ENCODE results near the gene CCDC78. TPM values are rescaled to one million over a fixed set of nuclear protein-coding genes. Genes with fewer than 3 reads are reported as not detected.

The CCDC78 gene
- total RNA-seq, 4 donors from 2014 or later = 0.40 to 24.3 (median 0.98) TPM

DNA sequence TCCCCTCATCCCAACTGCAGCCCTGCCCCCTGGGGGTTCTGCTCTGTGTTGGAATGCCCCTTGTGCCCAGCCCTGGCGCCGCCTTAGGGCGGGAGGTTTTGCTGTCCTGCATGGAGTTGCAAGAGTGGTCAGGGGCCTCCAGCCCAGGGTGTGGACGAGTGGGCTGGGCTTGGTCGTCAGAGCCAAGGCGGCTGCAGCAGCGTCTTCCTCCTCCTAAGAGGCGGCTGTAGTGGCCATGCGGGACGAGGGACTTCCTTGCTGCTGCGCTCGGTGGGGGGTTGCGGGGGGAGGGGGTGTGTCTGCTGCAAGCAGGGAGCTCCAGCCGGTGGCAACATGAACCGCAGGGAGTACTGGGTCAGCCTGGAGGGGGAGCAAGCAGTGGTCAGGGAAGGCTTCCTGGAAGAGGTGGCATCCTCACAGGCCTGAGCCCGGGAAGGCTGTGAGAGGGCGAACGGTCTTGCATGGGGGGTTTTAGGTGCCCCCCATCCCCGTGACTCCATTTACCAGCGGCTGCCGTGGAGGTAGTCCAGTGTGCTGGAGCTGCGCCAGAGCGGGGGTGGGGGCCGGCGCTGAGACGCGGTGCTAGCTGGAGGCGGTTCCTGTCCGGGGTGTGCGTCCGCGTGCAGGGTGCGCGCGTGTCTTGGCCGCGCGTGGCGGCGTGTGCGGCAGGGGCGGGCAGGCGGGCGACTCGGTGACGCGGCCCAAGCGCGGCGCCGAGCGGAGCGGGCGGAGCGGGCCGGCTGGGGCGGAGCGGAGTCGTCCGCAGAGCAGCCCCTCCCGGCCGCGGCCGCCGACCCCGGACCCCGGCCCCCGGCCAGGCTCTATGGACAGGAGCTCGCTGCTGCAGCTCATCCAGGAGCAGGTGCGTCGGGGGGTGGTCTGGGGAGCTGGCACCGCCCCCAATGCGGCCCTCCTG lies 51.0 kb downstream of the CCDC78 start, which contains the start of gene RHBDL1:
Gene RHBDL1, plus strand, starts transcription at position 704 of the 916 bp plus-strand sequence. Its CDS starts 120 bp downstream, at position 824.
- intact Hi-C loops (cut with DNase I; ENCODE audit: low total_unique reads) = no loop called here
- DNase-seq = peak; percentile 57
- no peak for TF ChIP-seq EP300 (IDR thresholded peaks at IDR 0.05; ENCODE audit: low read depth)
- TF ChIP-seq POLR2A (IDR thresholded peaks at IDR 0.05) = no peak
- peak in 1 of 3 donors; percentile 16 for TF ChIP-seq POLR2AphosphoS5 (IDR thresholded peaks at IDR 0.05)
- TF ChIP-seq, protein P1, sequence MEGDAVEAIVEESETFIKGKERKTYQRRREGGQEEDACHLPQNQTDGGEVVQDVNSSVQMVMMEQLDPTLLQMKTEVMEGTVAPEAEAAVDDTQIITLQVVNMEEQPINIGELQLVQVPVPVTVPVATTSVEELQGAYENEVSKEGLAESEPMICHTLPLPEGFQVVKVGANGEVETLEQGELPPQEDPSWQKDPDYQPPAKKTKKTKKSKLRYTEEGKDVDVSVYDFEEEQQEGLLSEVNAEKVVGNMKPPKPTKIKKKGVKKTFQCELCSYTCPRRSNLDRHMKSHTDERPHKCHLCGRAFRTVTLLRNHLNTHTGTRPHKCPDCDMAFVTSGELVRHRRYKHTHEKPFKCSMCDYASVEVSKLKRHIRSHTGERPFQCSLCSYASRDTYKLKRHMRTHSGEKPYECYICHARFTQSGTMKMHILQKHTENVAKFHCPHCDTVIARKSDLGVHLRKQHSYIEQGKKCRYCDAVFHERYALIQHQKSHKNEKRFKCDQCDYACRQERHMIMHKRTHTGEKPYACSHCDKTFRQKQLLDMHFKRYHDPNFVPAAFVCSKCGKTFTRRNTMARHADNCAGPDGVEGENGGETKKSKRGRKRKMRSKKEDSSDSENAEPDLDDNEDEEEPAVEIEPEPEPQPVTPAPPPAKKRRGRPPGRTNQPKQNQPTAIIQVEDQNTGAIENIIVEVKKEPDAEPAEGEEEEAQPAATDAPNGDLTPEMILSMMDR (IDR thresholded peaks at IDR 0.05) = peak in 1 of 5 experiments; percentile 19
- Histone ChIP-seq H3K27me3 (no peaks in the 10 kb centered on the region), H3K9me3 (no peaks in the 10 kb centered on the region), H3K4me3 (peak within 1 kb of the TSS in 3 of 4 donors; percentile 25 to 44 (median 41)), H3K36me3 (peaks cover 0 to 22% (median 3%) of the 10 kb centered on the region in 4 donors), H3K27ac (peak within 1 kb of the TSS in 3 of 4 donors; percentile 27 to 69 (median 58)), H3K4me1 (peaks cover 18 to 51% (median 35%) of the 10 kb centered on the region in 4 donors)
- 17% methylated on average over 34 of the region's 73 CpGs; no CpG with 5 or more reads in 1 of the 2 donors for WGBS, 2 donors (ENCODE audit: low coverage in 1 of 2)
- in situ Hi-C loops (cut with MboI; ENCODE audit: low pct_ligation_motif_present in 1 of 4, low pct_unique_long_range_greater_than_20kb in 1 of 4, low sequenced_read_pairs in 3 of 4) = no loop called here

DNA sequence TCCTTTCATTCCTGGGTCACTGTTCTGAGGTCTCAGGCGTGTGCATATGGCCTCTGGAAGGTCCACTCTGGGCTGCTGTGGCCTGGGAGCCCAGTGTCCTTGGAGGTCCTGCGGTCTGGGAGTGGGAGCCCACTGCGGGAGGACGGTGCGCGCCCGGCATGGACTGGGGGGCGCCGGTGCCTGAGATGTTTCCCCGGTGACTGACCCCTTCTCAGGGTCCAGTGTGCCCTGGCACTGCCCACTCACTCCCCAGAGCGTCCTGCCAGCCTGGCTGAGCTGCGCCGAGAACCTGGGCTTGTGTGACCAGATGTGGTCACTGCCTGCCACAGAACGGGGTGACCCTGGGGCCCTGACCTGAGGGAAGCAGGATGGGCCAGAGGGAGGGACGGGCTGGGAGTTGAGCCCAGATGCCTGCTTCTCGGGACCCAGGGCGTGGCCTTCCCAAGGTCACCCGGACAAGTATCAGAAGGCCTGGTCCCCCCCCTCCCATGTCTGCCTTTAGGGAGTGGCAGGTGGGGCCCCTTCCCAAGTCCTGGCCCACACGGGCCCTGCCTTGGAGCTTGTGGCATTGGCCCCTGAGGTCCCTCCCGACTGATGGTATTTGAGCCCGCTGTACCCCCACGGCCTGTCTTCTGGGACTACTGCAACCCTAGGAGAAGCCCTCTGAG lies 51.9 kb downstream of the CCDC78 start:
- Histone ChIP-seq H3K9me3 (no peaks in the 10 kb centered on the region), H3K36me3 (peaks cover 0 to 26% (median 5%) of the 10 kb centered on the region in 4 donors), H3K27ac (peak overlapping the region in 1 of 4 donors; percentile 69), H3K27me3 (no peaks in the 10 kb centered on the region), H3K4me3 (no peak overlapping the region), H3K4me1 (peaks cover 20 to 50% (median 33%) of the 10 kb centered on the region in 4 donors)
- no peak for DNase-seq
- 76% methylated on average over 20 of the region's 22 CpGs; no CpG with 5 or more reads in 1 of the 2 donors for WGBS, 2 donors (ENCODE audit: low coverage in 1 of 2)
- intact Hi-C loops (cut with DNase I; ENCODE audit: low total_unique reads) (no loop called here), in situ Hi-C loops (cut with MboI; ENCODE audit: low pct_ligation_motif_present in 1 of 4, low pct_unique_long_range_greater_than_20kb in 1 of 4, low sequenced_read_pairs in 3 of 4) (no loop called here)
- no peak for TF ChIP-seq EP300 (IDR thresholded peaks at IDR 0.05; ENCODE audit: low read depth)
- no peak for TF ChIP-seq POLR2AphosphoS5 (IDR thresholded peaks at IDR 0.05)
- TF ChIP-seq POLR2A (IDR thresholded peaks at IDR 0.05) = no peak
- TF ChIP-seq, protein P1 (IDR thresholded peaks at IDR 0.05) = no peak

DNA sequence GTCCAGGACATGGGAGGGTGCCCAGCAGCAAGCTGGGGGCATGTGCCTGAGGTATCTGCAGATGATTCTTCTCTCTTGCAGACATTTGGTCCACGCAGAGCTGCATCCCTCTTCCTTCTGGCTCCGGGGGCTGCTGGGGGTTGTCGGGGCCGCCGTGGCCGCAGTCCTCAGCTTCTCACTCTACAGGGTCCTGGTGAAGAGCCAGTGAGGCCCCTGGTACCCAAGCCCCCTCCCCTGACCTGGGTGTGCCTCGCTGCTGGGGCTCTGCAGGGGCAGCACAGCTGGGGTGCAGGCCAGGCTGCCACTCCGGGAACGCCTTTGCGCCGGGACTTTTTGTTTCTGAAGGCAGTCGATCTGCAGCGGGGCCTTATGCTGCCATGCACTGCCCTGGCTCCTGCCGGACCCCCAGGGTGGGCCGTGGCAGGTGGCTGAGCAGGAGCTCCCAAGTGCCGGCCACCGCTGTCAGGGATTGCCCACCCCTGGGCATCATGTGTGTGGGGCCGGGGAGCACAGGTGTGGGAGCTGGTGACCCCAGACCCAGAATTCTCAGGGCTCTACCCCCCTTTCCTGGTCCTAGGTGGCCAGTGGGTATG lies 52.7 kb downstream of the CCDC78 start:
- Histone ChIP-seq H3K4me3 (no peak overlapping the region), H3K27me3 (no peaks in the 10 kb centered on the region), H3K9me3 (no peaks in the 10 kb centered on the region), H3K36me3 (peaks cover 0 to 26% (median 5%) of the 10 kb centered on the region in 4 donors), H3K27ac (no peak overlapping the region), H3K4me1 (peaks cover 25 to 50% (median 37%) of the 10 kb centered on the region in 4 donors)
- intact Hi-C loops (cut with DNase I; ENCODE audit: low total_unique reads) (no loop called here), in situ Hi-C loops (cut with MboI; ENCODE audit: low pct_ligation_motif_present in 1 of 4, low pct_unique_long_range_greater_than_20kb in 1 of 4, low sequenced_read_pairs in 3 of 4) (no loop called here)
- TF ChIP-seq EP300 (IDR thresholded peaks at IDR 0.05; ENCODE audit: low read depth) = no peak
- no peak for TF ChIP-seq POLR2AphosphoS5 (IDR thresholded peaks at IDR 0.05)
- DNase-seq = no peak
- WGBS, 2 donors (ENCODE audit: low coverage in 1 of 2) = 88% methylated on average over 15 of the region's 18 CpGs; no CpG with 5 or more reads in 1 of the 2 donors

DNA sequence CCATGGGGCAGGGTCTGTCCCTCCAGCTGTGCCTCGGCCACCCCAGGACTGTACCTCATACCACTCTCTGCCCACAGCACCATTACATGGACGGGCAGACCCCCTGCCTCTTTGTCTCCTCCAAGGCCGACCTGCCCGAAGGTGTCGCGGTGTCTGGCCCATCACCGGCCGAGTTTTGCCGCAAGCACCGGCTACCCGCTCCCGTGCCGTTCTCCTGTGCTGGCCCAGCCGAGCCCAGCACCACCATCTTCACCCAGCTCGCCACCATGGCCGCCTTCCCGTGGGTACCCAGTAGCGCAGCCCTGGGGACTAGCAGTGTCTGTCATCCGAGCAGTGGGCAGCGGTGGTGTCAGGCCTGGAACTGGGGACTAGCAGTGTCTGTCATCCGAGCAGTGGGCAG lies 53.4 kb downstream of the CCDC78 start:
- DNase-seq = no peak
- Histone ChIP-seq H3K4me3 (no peak overlapping the region), H3K27ac (no peak overlapping the region), H3K36me3 (peaks cover 0 to 26% (median 5%) of the 10 kb centered on the region in 4 donors), H3K4me1 (peaks cover 25 to 50% (median 37%) of the 10 kb centered on the region in 4 donors), H3K27me3 (no peaks in the 10 kb centered on the region), H3K9me3 (no peaks in the 10 kb centered on the region)
- intact Hi-C loops (cut with DNase I; ENCODE audit: low total_unique reads) = no loop called here
- TF ChIP-seq, protein P1 (IDR thresholded peaks at IDR 0.05) = no peak
- no peak for TF ChIP-seq EP300 (IDR thresholded peaks at IDR 0.05; ENCODE audit: low read depth)
- no peak for TF ChIP-seq POLR2A (IDR thresholded peaks at IDR 0.05)
- TF ChIP-seq POLR2AphosphoS5 (IDR thresholded peaks at IDR 0.05) = no peak
- in situ Hi-C loops (cut with MboI; ENCODE audit: low pct_ligation_motif_present in 1 of 4, low pct_unique_long_range_greater_than_20kb in 1 of 4, low sequenced_read_pairs in 3 of 4) = no loop called here
- 89% methylated on average over 21 of the region's 21 CpGs; no CpG with 5 or more reads in 1 of the 2 donors for WGBS, 2 donors (ENCODE audit: low coverage in 1 of 2)

Small RNAs within 50 kb of the gene (small RNA-seq; reads per million reads assigned to genes)
- 0 reads per million in 4 donors for gene MIR662

Other genes starting within 250 kb of the CCDC78 start
- gene CAPN15, start 198.7 kb downstream of the CCDC78 start, total RNA-seq = 100 to 1,000 TPM; 108 to 388 (median 175) TPM
- not detected for gene PRR35, start 166.0 kb downstream of the CCDC78 start, total RNA-seq
- under 1 TPM in 3 of 4 donors, not detected in 1; 0.55 to 0.75 (median 0.64) TPM for gene NHLRC4, start 159.4 kb downstream of the CCDC78 start, total RNA-seq
- 100 to 1,000 TPM in 1 of 4 donors, 10 to 100 TPM in 3; 37.4 to 115 (median 56.0) TPM for gene PIGQ, start 156.5 kb downstream of the CCDC78 start, total RNA-seq
- 100 to 1,000 TPM in 2 of 4 donors, 10 to 100 TPM in 2; 54.8 to 111 (median 83.5) TPM for gene RAB40C, start 136.4 kb downstream of the CCDC78 start, total RNA-seq
- gene WFIKKN1, start 95.5 kb downstream of the CCDC78 start, total RNA-seq = 10 to 100 TPM in 1 of 4 donors, 1 to 10 TPM in 3; 2.3 to 13.1 (median 4.2) TPM
- 10 to 100 TPM; 32.6 to 91.8 (median 86.7) TPM for gene METTL26, start 90.1 kb downstream of the CCDC78 start, total RNA-seq
- gene MCRIP2, start 84.6 kb downstream of the CCDC78 start, total RNA-seq = 100 to 1,000 TPM; 158 to 267 (median 211) TPM
- gene WDR90, start 77.1 kb downstream of the CCDC78 start, total RNA-seq = 100 to 1,000 TPM in 2 of 4 donors, 10 to 100 TPM in 2; 23.0 to 166 (median 90.2) TPM
- gene RHOT2, start 58.3 kb downstream of the CCDC78 start, total RNA-seq = 100 to 1,000 TPM; 133 to 386 (median 259) TPM
- 10 to 100 TPM in 2 of 4 donors, 1 to 10 TPM in 2; 1.8 to 39.3 (median 8.1) TPM for gene RHBDL1, start 50.8 kb downstream of the CCDC78 start, total RNA-seq
- gene STUB1, start 46.0 kb downstream of the CCDC78 start, total RNA-seq = 100 to 1,000 TPM in 3 of 4 donors, 10 to 100 TPM in 1; 51.9 to 190 (median 134) TPM
- 100 to 1,000 TPM in 1 of 4 donors, 10 to 100 TPM in 3; 40.0 to 261 (median 58.6) TPM for gene JMJD8, start 42.1 kb downstream of the CCDC78 start, total RNA-seq
- gene WDR24, start 36.0 kb downstream of the CCDC78 start, total RNA-seq = 10 to 100 TPM in 2 of 4 donors, 1 to 10 TPM in 2; 3.4 to 15.3 (median 10.0) TPM
- 1 to 10 TPM in 2 of 4 donors, under 1 TPM in 1, not detected in 1; 0.60 to 3.5 (median 1.6) TPM for gene FBXL16, start 20.6 kb downstream of the CCDC78 start, total RNA-seq
- 10 to 100 TPM in 3 of 4 donors, 1 to 10 TPM in 1; 4.9 to 47.2 (median 35.2) TPM for gene METRN, start 11.3 kb downstream of the CCDC78 start, total RNA-seq
- gene ANTKMT, start 5.3 kb downstream of the CCDC78 start, total RNA-seq = 10 to 100 TPM; 19.7 to 53.0 (median 38.2) TPM
- 10 to 100 TPM in 1 of 4 donors, 1 to 10 TPM in 3; 1.2 to 12.3 (median 5.5) TPM for gene HAGHL, start 663 bp upstream of the CCDC78 start, total RNA-seq
- gene CIAO3, start 14.6 kb upstream of the CCDC78 start, total RNA-seq = 100 to 1,000 TPM in 2 of 4 donors, 10 to 100 TPM in 2; 59.1 to 346 (median 102) TPM
- 10 to 100 TPM in 2 of 4 donors, 1 to 10 TPM in 1, not detected in 1; 4.9 to 21.2 (median 10.3) TPM for gene MSLN, start 34.3 kb upstream of the CCDC78 start, total RNA-seq
- gene RPUSD1, start 61.9 kb upstream of the CCDC78 start, total RNA-seq = 10 to 100 TPM; 16.1 to 71.4 (median 24.8) TPM
- gene CHTF18, start 62.2 kb upstream of the CCDC78 start, total RNA-seq = 10 to 100 TPM in 2 of 4 donors, 1 to 10 TPM in 2; 4.6 to 33.4 (median 12.9) TPM
- gene GNG13, start 74.3 kb upstream of the CCDC78 start, total RNA-seq = under 1 TPM in 1 of 4 donors, not detected in 3; 0.48 TPM
- gene LMF1, start 244.5 kb upstream of the CCDC78 start, total RNA-seq = 10 to 100 TPM; 15.9 to 34.8 (median 19.6) TPM

All from transverse colon (tissue), 4 donors.